ENCODE results near the gene WDFY4.

DNA sequence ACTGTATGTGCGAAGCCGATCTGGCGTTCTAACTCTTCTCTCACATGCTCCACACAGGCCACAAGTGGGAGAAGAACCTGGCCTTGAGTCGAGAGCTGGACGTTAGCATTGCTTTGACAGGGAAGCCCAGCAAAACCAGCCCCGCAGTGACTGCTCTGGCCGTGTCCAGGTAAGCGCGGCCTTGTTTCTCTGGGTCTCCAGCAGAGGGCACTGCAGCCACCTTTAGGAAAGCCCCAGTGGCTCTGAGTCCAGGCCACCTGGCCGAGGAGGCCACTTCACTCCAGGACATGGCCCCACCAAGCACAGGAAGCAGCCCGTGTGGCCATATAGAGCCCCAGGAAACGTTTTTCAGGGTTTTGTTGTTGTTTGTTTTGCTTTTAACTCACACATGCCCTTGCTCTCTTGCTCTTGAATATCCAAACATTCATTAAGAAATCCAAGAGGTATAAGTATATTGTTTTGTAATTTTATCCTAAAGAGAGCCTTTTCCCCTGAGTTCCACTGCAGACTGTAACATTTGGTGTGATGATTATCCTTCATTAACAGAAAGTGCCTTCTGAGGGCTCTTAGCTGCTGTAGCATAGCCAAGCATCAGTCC is 296.7 kb downstream of the WDFY4 start:
- TF ChIP-seq, protein P1, sequence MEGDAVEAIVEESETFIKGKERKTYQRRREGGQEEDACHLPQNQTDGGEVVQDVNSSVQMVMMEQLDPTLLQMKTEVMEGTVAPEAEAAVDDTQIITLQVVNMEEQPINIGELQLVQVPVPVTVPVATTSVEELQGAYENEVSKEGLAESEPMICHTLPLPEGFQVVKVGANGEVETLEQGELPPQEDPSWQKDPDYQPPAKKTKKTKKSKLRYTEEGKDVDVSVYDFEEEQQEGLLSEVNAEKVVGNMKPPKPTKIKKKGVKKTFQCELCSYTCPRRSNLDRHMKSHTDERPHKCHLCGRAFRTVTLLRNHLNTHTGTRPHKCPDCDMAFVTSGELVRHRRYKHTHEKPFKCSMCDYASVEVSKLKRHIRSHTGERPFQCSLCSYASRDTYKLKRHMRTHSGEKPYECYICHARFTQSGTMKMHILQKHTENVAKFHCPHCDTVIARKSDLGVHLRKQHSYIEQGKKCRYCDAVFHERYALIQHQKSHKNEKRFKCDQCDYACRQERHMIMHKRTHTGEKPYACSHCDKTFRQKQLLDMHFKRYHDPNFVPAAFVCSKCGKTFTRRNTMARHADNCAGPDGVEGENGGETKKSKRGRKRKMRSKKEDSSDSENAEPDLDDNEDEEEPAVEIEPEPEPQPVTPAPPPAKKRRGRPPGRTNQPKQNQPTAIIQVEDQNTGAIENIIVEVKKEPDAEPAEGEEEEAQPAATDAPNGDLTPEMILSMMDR (IDR thresholded peaks at IDR 0.05): peak; percentile 66 to 83 (median 74)
- no peak for TF ChIP-seq POLR2A (IDR thresholded peaks at IDR 0.05)
